NB4 (cell line): ENCODE data around the gene CSNK2A1.
"Not testable (repeated sequence)": the region's sequence is repeated elsewhere in the genome, so short reads cannot be mapped to it uniquely, and the experiment has no call there.

ENCODE experiments used
- DNase-seq: peaks from one replicate; pipeline ENCODE4 v3.0.0; 2010; ENCODE audit warnings: low read depth
- H3K4me3 ChIP-seq: one replicate; pipeline ENCODE4 v1.5.1; 2011; ENCODE audit warnings: mild to moderate bottlenecking, low read depth, low read length, moderate library complexity
- MYC ChIP-seq: IDR thresholded peaks from 2 replicates; pipeline ENCODE4 v1.6.1; 2011; ENCODE audit warnings: low read depth, low read length
- POLR2A ChIP-seq: IDR thresholded peaks from 2 replicates; pipeline ENCODE4 v1.6.1; 2011; ENCODE audit warnings: mild to moderate bottlenecking; ENCODE audit not compliant: insufficient read length; ENCODE audit errors: extremely low read depth
- TF ChIP-seq, protein P1 (sequence below): IDR thresholded peaks from one replicate; pipeline ENCODE4 v1.5.1; 2012; ENCODE audit warnings: low read depth, low read length
- TF ChIP-seq, protein P2 (sequence below): IDR thresholded peaks from 2 replicates; pipeline ENCODE4 v1.6.1; 2011; ENCODE audit warnings: low read depth, low read length

Gene CSNK2A1

DNA sequence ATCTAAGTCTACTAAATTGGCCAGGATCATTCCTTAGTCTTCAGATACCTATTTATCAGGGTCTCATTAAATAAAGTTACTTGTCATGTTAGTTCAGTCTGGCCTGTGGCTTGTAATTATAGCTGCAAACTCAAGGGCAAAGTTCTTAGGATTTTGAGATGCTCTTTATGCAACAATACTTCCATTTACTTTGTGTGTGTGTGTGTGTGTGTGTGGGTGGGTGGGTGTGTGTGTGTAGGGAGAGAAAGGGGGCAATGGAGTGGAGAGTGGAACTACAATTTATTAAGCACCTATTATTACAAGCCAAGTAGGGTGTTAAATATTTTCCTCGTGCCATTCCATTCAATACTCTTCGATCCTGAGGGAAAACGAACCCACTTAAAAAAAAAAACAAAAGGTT, 63.5 kb downstream of the CSNK2A1 start:
- TF ChIP-seq, protein P1, sequence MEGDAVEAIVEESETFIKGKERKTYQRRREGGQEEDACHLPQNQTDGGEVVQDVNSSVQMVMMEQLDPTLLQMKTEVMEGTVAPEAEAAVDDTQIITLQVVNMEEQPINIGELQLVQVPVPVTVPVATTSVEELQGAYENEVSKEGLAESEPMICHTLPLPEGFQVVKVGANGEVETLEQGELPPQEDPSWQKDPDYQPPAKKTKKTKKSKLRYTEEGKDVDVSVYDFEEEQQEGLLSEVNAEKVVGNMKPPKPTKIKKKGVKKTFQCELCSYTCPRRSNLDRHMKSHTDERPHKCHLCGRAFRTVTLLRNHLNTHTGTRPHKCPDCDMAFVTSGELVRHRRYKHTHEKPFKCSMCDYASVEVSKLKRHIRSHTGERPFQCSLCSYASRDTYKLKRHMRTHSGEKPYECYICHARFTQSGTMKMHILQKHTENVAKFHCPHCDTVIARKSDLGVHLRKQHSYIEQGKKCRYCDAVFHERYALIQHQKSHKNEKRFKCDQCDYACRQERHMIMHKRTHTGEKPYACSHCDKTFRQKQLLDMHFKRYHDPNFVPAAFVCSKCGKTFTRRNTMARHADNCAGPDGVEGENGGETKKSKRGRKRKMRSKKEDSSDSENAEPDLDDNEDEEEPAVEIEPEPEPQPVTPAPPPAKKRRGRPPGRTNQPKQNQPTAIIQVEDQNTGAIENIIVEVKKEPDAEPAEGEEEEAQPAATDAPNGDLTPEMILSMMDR = no peak
- TF ChIP-seq POLR2A (no peak), MYC (no peak)
- TF ChIP-seq, protein P2, sequence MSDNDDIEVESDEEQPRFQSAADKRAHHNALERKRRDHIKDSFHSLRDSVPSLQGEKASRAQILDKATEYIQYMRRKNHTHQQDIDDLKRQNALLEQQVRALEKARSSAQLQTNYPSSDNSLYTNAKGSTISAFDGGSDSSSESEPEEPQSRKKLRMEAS = no peak
- no peak for DNase-seq
- H3K4me3 ChIP-seq = no peak overlapping the region

DNA sequence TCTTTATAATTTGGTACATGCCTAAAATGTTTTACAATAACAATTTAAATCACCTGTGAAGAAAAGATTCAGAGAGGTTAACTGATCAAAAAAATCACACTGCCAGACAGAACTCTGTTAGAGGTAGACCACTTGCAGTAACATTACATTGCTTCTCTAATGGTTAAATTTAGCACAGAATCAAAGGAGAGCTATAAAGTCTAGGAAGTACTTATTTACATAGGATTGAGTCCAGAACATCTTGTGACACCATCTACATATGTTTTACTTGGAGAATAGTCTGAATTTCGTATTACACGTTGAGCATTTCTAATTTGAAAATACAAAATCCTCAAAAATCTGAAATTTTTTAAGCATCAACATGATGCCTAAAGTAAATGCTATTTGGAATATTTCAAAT, 64.1 kb downstream of the CSNK2A1 start:
- TF ChIP-seq, protein P1 = no peak
- TF ChIP-seq, protein P2 = no peak
- TF ChIP-seq MYC (no peak), POLR2A (no peak)
- DNase-seq = no peak
- H3K4me3 ChIP-seq = no peak overlapping the region

DNA sequence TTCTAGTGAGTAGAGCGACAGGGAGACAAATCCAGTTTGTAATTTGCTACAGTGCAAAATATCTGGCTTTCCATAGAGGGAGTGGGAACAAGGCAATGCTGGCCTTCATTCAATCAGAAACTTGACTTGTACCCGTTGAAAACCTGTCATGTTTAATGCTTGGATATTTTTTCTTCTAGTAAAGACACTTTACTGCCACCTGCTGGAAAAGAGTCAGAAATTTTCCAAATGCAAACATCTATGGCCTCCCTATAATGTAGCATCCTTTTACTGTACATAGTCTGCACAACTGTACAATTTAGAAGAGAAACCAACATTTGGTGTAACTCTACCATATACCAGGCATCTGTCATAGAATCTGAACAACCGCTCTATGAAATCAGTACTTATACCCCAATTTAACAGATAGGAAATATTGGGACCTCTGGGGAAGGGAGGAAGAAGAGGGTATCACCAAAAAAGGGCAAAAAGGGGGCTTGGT, 64.6 kb downstream of the CSNK2A1 start:
- peak; percentile 79 for DNase-seq
- TF ChIP-seq, protein P1 = peak; percentile 35
- no peak for TF ChIP-seq POLR2A
- no peak overlapping the region for H3K4me3 ChIP-seq

DNA sequence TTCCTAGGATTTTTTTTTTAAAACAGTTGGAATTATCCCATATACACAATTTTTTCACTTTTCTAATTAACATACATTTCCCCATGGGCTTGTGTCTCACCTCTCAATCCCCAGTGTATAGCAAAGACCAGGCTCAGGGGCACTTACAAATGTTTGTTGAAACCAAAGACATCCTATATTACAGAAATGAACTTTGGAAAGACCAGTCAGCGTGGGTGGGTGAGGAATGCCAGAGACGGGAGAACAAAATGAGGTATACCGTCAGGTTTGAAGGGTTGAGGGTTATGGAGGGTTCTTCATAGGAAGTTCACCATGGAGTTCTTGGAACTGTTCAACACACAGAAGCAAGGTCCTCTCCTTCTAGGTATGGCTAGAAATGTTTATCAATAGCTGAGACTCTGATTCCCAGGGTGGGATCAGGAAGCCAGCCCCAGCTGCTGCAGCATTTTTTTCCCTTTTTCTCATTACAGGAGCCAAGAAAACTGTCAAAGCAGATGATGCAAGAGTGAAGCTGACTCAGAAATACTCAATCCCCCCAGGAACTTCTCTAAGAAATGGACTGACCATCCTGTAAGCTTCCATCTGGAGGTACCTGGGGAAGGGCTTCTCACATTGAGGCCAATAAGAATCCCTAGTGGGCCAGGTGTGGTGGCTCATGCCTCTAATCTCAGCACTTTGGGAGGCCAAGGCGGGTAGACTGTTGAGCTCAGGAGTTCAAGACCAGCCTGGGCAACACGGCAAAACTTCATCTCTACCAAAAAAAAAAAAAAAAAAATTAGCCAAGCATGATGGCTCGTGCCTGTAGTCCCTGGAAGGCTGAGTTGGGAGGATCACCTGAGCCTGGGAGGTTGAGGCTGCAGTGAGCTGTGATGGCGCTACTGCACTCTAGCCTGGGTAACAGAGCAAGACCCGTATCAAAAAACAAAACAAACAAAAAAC, 65.3 kb downstream of the CSNK2A1 start:
- no peak for DNase-seq
- no peak overlapping the region for H3K4me3 ChIP-seq
- TF ChIP-seq MYC (no peak), POLR2A (no peak)
- TF ChIP-seq, protein P1 = no peak

DNA sequence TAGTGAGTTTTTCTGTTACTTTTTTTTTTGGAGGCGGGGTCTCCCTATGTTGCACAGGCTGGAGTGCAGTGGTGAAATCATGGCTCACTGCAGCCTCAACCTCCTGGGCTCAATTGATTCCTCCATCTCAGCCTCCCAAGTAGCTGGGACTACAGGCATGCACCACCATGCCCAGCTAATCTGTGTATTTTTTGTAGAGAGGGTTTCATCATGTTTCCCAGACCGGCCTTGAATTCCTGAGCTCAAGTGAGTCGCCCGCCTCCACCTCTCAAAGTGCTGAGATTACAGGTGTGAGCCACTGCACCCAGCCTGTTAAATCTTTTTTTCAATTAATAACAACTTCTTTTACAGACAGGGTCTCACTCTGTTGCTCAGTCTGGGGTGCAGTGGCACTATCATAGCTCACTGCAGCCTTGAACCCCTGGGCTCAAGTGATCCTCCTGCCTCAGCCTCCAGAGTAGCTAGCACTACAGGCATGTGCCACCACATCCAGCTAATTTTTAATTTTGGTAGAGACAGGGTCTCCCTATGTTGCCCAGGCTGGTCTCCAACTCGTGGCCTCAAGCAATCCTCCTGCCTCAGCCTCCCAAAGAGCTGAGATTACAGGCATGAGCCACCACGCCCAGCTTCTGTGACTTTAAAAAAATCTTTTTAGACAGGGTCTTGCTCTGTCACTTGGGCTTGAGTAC, 66.9 kb downstream of the CSNK2A1 start:
- not testable (repeated sequence) for DNase-seq, H3K4me3 ChIP-seq

DNA sequence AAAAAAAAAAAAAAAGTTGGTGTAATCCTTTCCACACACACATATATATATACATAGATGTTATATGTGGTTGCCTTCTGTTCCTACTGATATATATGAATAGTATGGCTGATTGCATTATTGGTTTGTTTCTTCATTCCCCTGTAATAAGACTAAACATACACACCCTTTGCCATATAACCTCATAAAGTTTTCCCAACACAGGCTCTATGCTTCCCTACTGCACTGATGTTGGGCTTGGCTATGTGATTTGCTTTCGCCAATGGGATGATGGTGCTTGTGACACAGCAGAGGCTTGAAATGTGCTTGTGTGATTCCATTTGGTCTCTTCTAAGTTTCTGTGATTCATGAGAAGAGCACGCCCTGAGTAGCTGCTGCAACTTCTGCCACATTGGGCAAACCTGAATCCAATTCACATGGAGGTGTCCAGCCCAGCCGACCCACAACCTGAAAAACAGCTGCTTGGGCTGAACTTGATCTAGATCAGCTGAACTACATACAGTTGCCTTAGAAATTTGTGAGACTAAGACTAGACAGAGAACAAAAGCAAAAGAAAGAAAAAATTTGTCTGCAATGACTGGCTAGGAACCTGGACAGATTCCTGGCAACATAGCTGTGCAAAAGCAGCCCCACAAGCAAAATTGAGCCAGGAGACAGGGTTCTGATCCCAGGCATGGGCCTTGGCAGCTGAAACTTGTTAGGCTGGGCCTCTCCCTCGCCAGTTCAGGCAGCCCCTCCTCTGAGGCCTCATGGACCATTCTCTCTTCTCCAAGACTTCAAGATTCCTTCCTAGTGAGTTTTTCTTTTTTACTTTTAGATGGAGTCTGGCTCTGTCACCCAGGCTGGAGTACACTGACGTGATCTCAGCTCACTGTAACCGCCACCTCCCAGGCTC, 67.9 kb downstream of the CSNK2A1 start:
- DNase-seq = no peak
- TF ChIP-seq POLR2A (no peak), MYC (no peak)
- TF ChIP-seq, protein P1 = no peak
- TF ChIP-seq, protein P2 = no peak
- no peak overlapping the region for H3K4me3 ChIP-seq
